NCI-H2107 (cell line): ENCODE measurements around the gene SYNGR3.

Experiments used
- DNase-seq: peaks from one replicate; lab custom pipeline; 2025; lab: John Stamatoyannopoulos, UW

SYNGR3 gene

DNA sequence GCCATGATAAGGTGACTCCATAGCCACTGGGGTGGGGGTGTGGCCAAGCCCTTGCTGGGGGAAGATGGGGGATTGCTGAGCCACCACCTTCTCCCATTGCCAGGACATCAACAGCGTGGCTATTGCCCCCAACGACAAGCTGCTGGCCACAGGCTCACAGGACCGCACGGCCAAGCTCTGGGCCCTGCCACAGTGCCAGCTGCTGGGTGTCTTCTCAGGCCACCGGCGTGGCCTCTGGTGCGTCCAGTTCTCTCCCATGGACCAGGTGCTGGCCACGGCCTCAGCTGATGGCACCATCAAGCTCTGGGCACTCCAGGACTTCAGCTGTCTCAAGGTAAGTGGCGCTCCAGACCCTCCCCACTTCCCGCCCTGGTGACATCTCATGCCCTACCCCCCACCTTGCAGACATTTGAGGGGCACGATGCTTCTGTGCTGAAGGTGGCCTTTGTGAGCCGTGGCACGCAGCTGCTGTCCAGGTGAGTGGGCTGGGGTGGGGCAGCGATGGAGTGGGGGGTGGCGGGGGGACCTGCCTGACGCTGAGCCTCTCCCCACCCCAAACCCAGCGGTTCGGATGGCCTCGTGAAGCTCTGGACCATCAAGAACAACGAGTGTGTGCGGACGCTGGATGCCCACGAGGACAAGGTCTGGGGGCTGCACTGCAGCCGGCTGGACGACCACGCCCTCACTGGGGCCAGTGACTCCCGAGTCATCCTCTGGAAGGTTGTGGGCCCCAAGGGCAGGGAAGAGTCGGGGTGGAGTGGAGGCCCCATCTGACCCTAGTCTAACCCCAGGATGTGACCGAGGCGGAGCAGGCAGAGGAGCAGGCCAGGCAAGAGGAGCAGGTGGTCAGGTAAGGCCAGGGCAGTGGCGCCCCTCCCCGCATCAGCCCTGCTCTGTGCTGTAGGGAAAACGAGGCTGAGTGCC, 12.6 kb upstream of the SYNGR3 start:
- DNase-seq: no peak

DNA sequence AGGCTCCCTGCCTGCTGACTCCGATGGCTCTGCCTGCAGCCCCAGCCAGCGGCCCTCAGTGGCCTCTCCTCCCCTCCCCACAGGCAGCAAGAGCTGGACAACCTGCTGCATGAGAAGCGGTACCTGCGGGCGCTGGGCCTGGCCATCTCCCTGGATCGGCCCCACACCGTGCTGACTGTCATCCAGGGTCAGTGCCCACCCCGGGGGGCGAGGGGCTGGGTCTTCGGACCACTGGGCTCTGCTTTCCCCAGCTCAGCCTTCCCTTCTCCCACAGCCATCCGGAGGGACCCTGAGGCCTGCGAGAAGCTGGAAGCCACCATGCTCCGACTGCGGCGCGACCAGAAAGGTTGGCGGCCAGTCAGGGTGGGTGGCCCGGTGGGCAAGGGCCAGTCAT, 11.9 kb upstream of the SYNGR3 start:
- no peak for DNase-seq

GRCh38 chr16:1978476-1979120, 11.2 kb upstream of the SYNGR3 start:
- DNase-seq: no peak

GRCh38 chr16:1979271-1980029, 10.3 kb upstream of the SYNGR3 start:
- DNase-seq: no peak

- DNase-seq: no peak
These were observed 9.6 kb upstream of the SYNGR3 start for GRCh38 chr16:1980030-1980769.

- DNase-seq: no peak
These were observed 9.0 kb upstream of the SYNGR3 start for GRCh38 chr16:1980770-1981087.

- DNase-seq: no peak
These were observed 8.4 kb upstream of the SYNGR3 start, which contains the start of gene NOXO1 for GRCh38 chr16:1981398-1981836. TSS of gene NOXO1 (minus strand) at chr16:1981469. CDS start at chr16:1981179, 290 bp downstream.

- DNase-seq: no peak
These were observed 7.7 kb upstream of the SYNGR3 start for GRCh38 chr16:1982013-1982433.

DNA sequence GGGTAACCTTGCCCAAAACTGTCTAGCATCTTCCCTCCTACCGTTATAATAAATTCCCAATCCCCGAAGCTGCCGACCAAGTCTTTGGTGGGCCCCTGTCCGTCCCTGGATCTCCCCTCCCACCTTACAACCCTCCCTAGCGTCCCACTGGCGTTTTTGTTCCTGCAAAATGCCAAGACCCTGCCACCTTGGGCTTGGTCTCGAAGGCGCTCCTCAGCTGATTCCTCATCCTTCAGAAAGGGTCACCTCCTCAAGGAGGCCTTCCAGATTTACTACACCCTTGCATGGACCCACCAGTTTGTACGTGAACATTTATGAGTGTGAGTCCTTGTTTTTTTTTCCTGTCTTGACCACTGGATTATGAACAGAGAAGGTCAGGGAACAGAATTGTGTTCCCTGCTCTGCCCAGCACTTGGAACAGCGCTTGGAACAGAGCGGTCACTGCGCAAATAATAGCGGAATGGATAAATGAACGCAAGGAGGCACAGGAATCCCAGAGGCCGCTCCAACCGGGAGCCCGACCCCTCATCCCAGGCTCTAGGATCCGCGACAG, 6.7 kb upstream of the SYNGR3 start:
- no peak for DNase-seq

- peak; percentile 41 for DNase-seq
These were observed 6.0 kb upstream of the SYNGR3 start, which contains the start of gene GFER for GRCh38 chr16:1983544-1984346. TSS of gene GFER (plus strand) at chr16:1984193. CDS start at chr16:1984219, 26 bp downstream.

DNA sequence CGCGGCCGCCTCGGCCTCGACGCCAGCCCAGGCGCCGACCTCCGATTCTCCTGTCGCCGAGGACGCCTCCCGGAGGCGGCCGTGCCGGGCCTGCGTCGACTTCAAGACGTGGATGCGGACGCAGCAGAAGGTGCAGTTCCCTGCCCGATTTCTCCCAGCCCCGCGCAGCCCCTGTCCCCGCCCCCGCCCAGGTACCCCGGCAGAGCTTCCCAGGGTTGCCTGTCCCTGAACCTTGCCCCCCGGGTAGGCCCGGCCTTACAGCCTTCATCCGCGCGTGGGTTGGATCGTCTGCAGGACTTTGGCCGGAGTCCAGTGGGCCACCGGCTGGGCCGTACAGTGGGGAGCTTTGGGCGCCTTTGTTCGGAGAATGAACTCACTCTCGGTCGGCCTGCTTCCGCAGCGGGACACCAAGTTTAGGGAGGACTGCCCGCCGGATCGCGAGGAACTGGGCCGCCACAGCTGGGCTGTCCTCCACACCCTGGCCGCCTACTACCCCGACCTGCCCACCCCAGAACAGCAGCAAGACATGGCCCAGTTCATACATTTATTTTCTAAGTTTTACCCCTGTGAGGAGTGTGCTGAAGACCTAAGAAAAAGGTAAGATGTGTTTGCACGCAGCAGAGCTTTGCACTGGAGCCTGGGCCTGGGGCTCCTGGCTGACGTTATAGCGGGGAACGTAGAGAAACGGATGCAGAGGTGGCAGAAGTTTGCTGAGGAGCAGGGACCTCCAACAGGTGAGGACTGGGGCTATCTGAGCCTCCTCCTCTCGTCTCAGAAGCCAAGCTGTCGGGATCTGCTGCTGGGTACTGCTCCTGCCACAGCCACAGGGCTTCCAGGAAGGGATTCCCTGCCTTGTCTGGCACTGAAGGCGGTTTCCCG, 5.2 kb upstream of the SYNGR3 start:
- no peak for DNase-seq

- no peak for DNase-seq
These were observed 4.2 kb upstream of the SYNGR3 start for GRCh38 chr16:1985466-1986150.

DNA sequence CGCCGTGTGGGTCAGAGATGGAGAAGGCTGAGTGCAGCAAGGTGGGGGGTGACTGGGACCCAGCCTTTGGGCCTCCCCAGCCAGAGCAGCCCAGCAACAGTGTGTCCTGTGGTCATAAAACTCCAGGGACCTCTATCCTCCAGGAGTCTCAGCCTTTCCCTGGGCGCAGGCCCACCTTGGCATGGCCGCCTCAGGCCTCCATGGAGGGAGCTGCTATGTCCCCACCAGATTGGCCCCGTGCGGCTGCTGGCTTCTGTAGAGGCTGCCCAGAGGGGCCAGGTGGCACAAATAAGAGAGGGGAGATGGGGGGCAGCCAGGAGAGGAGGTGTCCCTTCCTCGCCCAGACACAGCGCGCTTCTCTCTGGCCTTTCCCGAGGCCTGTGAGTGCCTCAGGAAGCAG, 2.6 kb upstream of the SYNGR3 start:
- no peak for DNase-seq

- DNase-seq: no peak
These were observed 256 bp downstream of the SYNGR3 start for GRCh38 chr16:1990101-1990350.

GRCh38 chr16:1990351-1991134, 773 bp downstream of the SYNGR3 start:
- no peak for DNase-seq

DNA sequence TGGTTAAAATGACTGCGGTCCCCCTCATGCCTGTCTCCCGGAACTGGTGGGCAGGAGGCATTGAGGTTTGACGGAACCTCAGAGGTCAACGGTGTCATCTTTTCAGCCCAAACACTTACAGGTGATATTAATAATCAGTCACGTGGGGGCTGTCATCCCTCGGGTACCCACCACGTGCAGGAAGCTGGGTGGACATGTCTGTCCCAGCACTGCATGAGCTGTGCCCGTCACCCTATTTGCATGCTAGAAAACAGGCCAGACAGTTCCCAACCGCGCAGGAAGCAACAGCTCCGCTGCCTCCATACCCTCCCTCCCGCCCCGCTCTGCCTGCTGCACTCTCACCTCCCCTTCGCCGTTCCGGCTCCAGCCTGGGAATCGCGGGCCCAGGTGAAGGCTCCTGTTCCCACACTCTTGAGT, 1.4 kb downstream of the SYNGR3 start:
- no peak for DNase-seq

DNA sequence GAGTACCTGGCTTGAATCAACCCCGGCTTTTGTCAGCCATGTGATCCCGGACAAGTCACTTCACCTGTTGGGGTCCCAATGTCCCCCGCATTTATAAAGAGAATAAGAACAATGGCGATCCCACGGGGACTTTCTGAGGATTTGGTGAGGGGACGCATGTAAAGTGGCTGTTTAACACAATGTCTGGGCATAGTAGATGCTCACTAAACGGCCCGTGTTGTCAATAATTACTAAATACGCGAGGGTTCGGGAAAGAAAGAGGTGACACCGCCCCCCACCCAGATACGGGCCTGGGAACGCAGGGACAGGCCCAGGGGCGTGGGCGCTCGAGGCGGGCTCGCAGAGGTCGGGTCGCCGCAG, 1.8 kb downstream of the SYNGR3 start:
- DNase-seq: no peak

DNA sequence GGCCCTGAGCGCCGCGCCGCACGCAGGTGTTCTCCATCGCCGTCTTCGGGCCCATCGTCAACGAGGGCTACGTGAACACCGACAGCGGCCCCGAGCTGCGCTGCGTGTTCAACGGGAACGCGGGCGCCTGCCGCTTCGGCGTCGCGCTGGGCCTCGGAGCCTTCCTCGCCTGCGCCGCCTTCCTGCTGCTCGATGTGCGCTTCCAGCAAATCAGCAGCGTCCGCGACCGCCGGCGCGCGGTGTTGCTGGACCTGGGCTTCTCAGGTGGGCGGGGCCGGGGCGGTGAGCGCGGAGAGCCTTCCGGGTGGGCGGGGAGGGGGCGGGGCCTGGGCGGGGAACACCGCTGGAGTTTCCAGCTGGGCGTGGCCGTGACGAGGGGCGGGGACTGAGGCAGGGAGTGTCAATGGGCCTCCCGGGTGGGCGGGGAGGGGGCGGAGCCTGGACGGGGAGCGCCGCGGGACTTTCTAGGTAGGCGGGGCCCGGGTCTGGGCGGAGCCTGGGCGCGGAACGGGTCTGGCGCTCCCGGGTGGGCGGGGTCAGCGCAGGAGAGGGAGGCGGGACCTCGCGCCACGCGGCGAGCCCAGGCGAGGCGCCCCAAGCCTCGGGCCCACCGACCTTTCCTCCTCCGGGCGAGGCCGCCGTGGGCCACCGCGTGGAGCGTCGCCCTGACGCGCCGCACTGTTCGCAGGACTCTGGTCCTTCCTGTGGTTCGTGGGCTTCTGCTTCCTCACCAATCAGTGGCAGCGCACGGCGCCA, 2.4 kb downstream of the SYNGR3 start:
- no peak for DNase-seq
